Sigmoid colon (tissue), 7 donors: Measurements from ENCODE around the gene IKBKE. TPM values are rescaled to one million over a fixed set of nuclear protein-coding genes. Genes with fewer than 3 reads are reported as not detected.
A peak's percentile ranks its signal among the peaks of the same experiment; 100 is the strongest.

Experiments used
- DNase-seq: peaks from one replicate; pipeline ENCODE4 v3.0.0-alpha.2; 2019
- H3K27ac ChIP-seq, 4 donors: fragments of 200-600 bp; sonication (generic); one replicate each; pipeline ENCODE4 v1.5.1; 2016 to 2019; ENCODE audit warnings: mild to moderate bottlenecking in 1 of 4
- H3K27me3 ChIP-seq, 3 donors: fragments of 200-600 bp; sonication (generic); one replicate each; pipeline ENCODE4 v1.5.1; 2019; ENCODE audit warnings: mild to moderate bottlenecking in 1 of 3
- H3K36me3 ChIP-seq, 4 donors: fragments of 200-600 bp; sonication (generic); one replicate each; pipeline ENCODE4 v1.5.1; 2016 to 2019
- H3K4me1 ChIP-seq, 4 donors: fragments of 200-600 bp; sonication (generic); one replicate each; pipeline ENCODE4 v1.5.1; 2017 to 2019
- H3K4me3 ChIP-seq, 4 donors: fragments of 200-600 bp; sonication (generic); one replicate each; pipeline ENCODE4 v1.5.1; 2017 to 2019; ENCODE audit warnings: mild to moderate bottlenecking in 2 of 4, moderate library complexity in 1 of 4
- H3K9me3 ChIP-seq, 4 donors: fragments of 200-600 bp in 3 of 4; sonication (generic) in 3 of 4; one replicate each; pipeline versions ENCODE4 v1.5.1 to v1.6.1; 2013 to 2019
- EP300 ChIP-seq, 4 donors: sonication (generic); formaldehyde crosslinking; IDR thresholded peaks; one replicate each; pipeline ENCODE4 v1.6.1; 2017; ENCODE audit warnings: antibody characterized with exemption in 4 of 4
- POLR2A ChIP-seq, 2 donors: fragments of 450-650 bp; IDR thresholded peaks; one replicate each; pipeline ENCODE4 v1.6.1; 2016; ENCODE audit warnings: antibody characterized with exemption in 2 of 2, mild to moderate bottlenecking in 2 of 2, moderate library complexity in 2 of 2
- POLR2AphosphoS5 ChIP-seq, 4 donors: sonication (generic); formaldehyde crosslinking; IDR thresholded peaks; one replicate each; pipeline ENCODE4 v1.6.1; 2017; ENCODE audit warnings: antibody characterized with exemption in 4 of 4
- WGBS, 2 donors: extraction: QIAGEN DNeasy Blood & Tissue Kit; methylation state at CpG; one replicate each; pipeline ENCODE4 v1.1.7; 2013; 5-methylcytosine and 5-hydroxymethylcytosine counted together
- intact Hi-C: fragments of 100-400 bp; cut with DNase I; formaldehyde crosslinking; loops from one replicate; pipeline ENCODE4 v1.15.1; 2023
- polyA plus RNA-seq, 3 donors: library from polyadenylated mRNA; stranded (reverse); fragments of 200-250 nt; gene quantifications; one replicate each; pipeline ENCODE4 v1.2.3, GENCODE V29; 2013
- total RNA-seq, 4 donors: library from RNA; depleted of rRNA; stranded (reverse); fragments of >200 nt; gene quantifications; one replicate each; pipeline ENCODE4 v1.1.0, GENCODE V29; 2016
- TF ChIP-seq, protein P1 (sequence below), 4 experiments: fragments of 450-650 bp in 3 of 4; fragments of 200-600 bp in 1 of 4; IDR thresholded peaks; one replicate each; pipeline ENCODE4 v1.5.1; 2016 to 2019; ENCODE audit warnings: antibody characterized with exemption in 4 of 4, mild to moderate bottlenecking in 3 of 4, moderate library complexity in 2 of 4
- donor health status: healthy with polysubstance abuse.
- donor health status: Bipolar disorder and iron deficiency.
- donor health status: healthy.

IKBKE gene
- total and polyA plus RNA-seq, 7 donors, result 1.6 to 23.2 (median 3.2) TPM

GRCh38 chr1:206467915-206468314, 2.4 kb upstream of the IKBKE start:
- Histone ChIP-seq H3K4me1 (peaks cover 0 to 20% (median 19%) of the 10 kb centered on the region in 4 donors), H3K36me3 (no peaks in the 10 kb centered on the region), H3K27me3 (peaks cover 0 to 20% (median 0%) of the 10 kb centered on the region in 3 donors), H3K27ac (no peak overlapping the region), H3K4me3 (no peak overlapping the region), H3K9me3 (no peaks in the 10 kb centered on the region)
- intact Hi-C loops, result no loop called here
- TF ChIP-seq POLR2AphosphoS5 (IDR thresholded peaks at IDR 0.05), result peak in 1 of 4 donors; percentile 22
- no peak for TF ChIP-seq POLR2A (IDR thresholded peaks at IDR 0.05)
- TF ChIP-seq EP300 (IDR thresholded peaks at IDR 0.05), result no peak
- TF ChIP-seq, protein P1, sequence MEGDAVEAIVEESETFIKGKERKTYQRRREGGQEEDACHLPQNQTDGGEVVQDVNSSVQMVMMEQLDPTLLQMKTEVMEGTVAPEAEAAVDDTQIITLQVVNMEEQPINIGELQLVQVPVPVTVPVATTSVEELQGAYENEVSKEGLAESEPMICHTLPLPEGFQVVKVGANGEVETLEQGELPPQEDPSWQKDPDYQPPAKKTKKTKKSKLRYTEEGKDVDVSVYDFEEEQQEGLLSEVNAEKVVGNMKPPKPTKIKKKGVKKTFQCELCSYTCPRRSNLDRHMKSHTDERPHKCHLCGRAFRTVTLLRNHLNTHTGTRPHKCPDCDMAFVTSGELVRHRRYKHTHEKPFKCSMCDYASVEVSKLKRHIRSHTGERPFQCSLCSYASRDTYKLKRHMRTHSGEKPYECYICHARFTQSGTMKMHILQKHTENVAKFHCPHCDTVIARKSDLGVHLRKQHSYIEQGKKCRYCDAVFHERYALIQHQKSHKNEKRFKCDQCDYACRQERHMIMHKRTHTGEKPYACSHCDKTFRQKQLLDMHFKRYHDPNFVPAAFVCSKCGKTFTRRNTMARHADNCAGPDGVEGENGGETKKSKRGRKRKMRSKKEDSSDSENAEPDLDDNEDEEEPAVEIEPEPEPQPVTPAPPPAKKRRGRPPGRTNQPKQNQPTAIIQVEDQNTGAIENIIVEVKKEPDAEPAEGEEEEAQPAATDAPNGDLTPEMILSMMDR (IDR thresholded peaks at IDR 0.05), result no peak
- peak; percentile 83 for DNase-seq
- 51 to 74% methylated on average over 9 of the region's 9 CpGs for WGBS, 2 donors

- Histone ChIP-seq H3K27ac (no peak overlapping the region), H3K4me1 (peaks cover 0 to 20% (median 19%) of the 10 kb centered on the region in 4 donors), H3K36me3 (no peaks in the 10 kb centered on the region), H3K9me3 (no peaks in the 10 kb centered on the region), H3K4me3 (no peak overlapping the region), H3K27me3 (peaks cover 0 to 20% (median 0%) of the 10 kb centered on the region in 3 donors)
- WGBS, 2 donors, result 56 to 77% methylated on average over 3 of the region's 3 CpGs
- intact Hi-C loops, result no loop called here
- TF ChIP-seq POLR2A (IDR thresholded peaks at IDR 0.05) (no peak), POLR2AphosphoS5 (IDR thresholded peaks at IDR 0.05) (no peak), EP300 (IDR thresholded peaks at IDR 0.05) (no peak)
- TF ChIP-seq, protein P1 (IDR thresholded peaks at IDR 0.05), result no peak
- DNase-seq, result no peak
Measured at GRCh38 chr1:206468571-206468970, 1.7 kb upstream of the IKBKE start.

DNA sequence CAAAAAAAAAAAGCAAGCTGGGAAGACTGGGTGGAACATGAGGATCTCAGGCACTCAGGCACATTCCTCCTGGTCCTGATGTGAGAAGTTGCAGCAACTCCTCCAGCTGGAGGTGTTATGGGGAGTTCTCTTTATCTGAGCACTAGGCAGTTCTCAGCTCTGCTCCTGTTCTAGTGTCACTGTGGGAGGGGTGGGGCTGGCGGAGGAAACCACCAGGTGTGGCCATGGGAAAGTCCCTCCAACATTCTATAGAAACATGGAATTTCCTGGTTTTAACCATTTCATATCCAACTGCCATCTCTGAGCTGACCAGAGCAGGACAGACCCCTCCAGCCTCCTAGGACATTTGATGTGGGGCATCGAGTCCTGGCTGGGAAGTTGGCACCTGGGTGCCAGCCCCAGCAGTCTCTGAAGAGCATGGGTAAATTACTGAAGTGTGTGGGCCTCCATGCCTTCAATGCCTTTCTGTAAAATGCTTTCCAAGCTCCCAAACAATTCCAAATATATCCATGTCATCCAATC, 804 bp upstream of the IKBKE start:
- Histone ChIP-seq H3K4me1 (peaks cover 0 to 20% (median 19%) of the 10 kb centered on the region in 4 donors), H3K27ac (no peak overlapping the region), H3K27me3 (peaks cover 0 to 20% (median 0%) of the 10 kb centered on the region in 3 donors), H3K9me3 (no peaks in the 10 kb centered on the region), H3K4me3 (no peak overlapping the region), H3K36me3 (no peaks in the 10 kb centered on the region)
- no peak for DNase-seq
- WGBS, 2 donors, result 18 to 38% methylated on average over 2 of the region's 2 CpGs
- intact Hi-C loops, result no loop called here
- no peak for TF ChIP-seq POLR2A (IDR thresholded peaks at IDR 0.05)
- TF ChIP-seq EP300 (IDR thresholded peaks at IDR 0.05), result no peak
- TF ChIP-seq, protein P1 (IDR thresholded peaks at IDR 0.05), result no peak
- TF ChIP-seq POLR2AphosphoS5 (IDR thresholded peaks at IDR 0.05), result no peak

GRCh38 chr1:206470692-206471414, 577 bp downstream of the IKBKE start:
- H3K27ac ChIP-seq, result peak overlapping the region; percentile 37 to 55 (median 39)
- TF ChIP-seq EP300 (IDR thresholded peaks at IDR 0.05) (no peak), POLR2AphosphoS5 (IDR thresholded peaks at IDR 0.05) (no peak), POLR2A (IDR thresholded peaks at IDR 0.05) (no peak)
- TF ChIP-seq, protein P1 (IDR thresholded peaks at IDR 0.05), result peak in 1 of 4 experiments; percentile 6
- H3K36me3 ChIP-seq, result no peaks in the 10 kb centered on the region
- H3K27me3 ChIP-seq, result peaks cover 0 to 20% (median 0%) of the 10 kb centered on the region in 3 donors
- 1% methylated on average over 18 of the region's 18 CpGs for WGBS, 2 donors
- intact Hi-C loops, result no loop called here
- no peaks in the 10 kb centered on the region for H3K9me3 ChIP-seq
- peak overlapping the region; percentile 34 to 60 (median 54) for H3K4me3 ChIP-seq
- H3K4me1 ChIP-seq, result peaks cover 0 to 20% (median 19%) of the 10 kb centered on the region in 4 donors
- no peak for DNase-seq
